SU-DHL-6 (cell line): ENCODE measurements around the gene PPP1R12A.

ENCODE experiments used
- H2AFZ ChIP-seq: fragments of 200-600 bp; sonication (generic); 2 replicates; pipeline ENCODE4 v1.6.1; 2014; ENCODE audit warnings: low read depth, mild to moderate bottlenecking, moderate library complexity, mixed read lengths, antibody characterized with exemption, low read length; ENCODE audit not compliant: severe bottlenecking
- H3F3A ChIP-seq: fragments of 200-600 bp; shearing (Covaris generic); 2 replicates; pipeline ENCODE4 v1.6.0; 2016; ENCODE audit warnings: antibody characterized with exemption, mild to moderate bottlenecking; ENCODE audit not compliant: insufficient read depth
- H3K27ac ChIP-seq: fragments of 200-600 bp; sonication (generic); 2 replicates; pipeline ENCODE4 v1.5.1; 2016; ENCODE audit warnings: low read depth, mild to moderate bottlenecking, low read length, moderate library complexity, mixed read lengths
- H3K27me3 ChIP-seq: fragments of 200-600 bp; sonication (generic), shearing (Covaris generic); 2 replicates; pipeline ENCODE4 v1.6.0; 2014; ENCODE audit warnings: mild to moderate bottlenecking, low read length
- H3K36me3 ChIP-seq: fragments of 200-600 bp; sonication (generic); 2 replicates; pipeline ENCODE4 v1.6.1; 2014; ENCODE audit warnings: mild to moderate bottlenecking, low read length, mixed read lengths
- H3K4me2 ChIP-seq: fragments of 300-600, 200-600 bp; shearing (Covaris generic), sonication (generic); 2 replicates; pipeline ENCODE4 v1.6.0; 2014; ENCODE audit warnings: low read length, low read depth, mild to moderate bottlenecking; ENCODE audit not compliant: poor library complexity, severe bottlenecking
- H3K4me3 ChIP-seq: fragments of 200-600 bp; sonication (generic); 2 replicates; pipeline ENCODE4 v1.5.1; 2014; ENCODE audit warnings: antibody characterized with exemption, low read length, mild to moderate bottlenecking, mixed read lengths; ENCODE audit not compliant: insufficient read depth, poor library complexity, severe bottlenecking
- H3K79me2 ChIP-seq: fragments of 200-600 bp; sonication (generic); 2 replicates; pipeline ENCODE4 v1.6.1; 2014; ENCODE audit warnings: mild to moderate bottlenecking, low read length, moderate library complexity; ENCODE audit not compliant: insufficient read depth
- H3K9ac ChIP-seq: fragments of 200-600 bp; sonication (generic); 2 replicates; pipeline ENCODE4 v1.7.0; 2014; ENCODE audit warnings: mild to moderate bottlenecking, low read length
- H3K9me2 ChIP-seq: fragments of 200-600 bp; sonication (generic); replicated peaks from 2 replicates; pipeline ENCODE4 v1.6.1; 2014; ENCODE audit warnings: low read length; ENCODE audit not compliant: insufficient read depth
- H3K9me3 ChIP-seq: fragments of 200-600 bp; sonication (generic); 2 replicates; pipeline ENCODE4 v1.6.1; 2014; ENCODE audit warnings: low read length, mixed read lengths; ENCODE audit not compliant: insufficient read depth
- H4K20me1 ChIP-seq: fragments of 200-600 bp; sonication (generic); 2 replicates; pipeline ENCODE4 v1.6.1; 2014; ENCODE audit warnings: low read depth, mild to moderate bottlenecking, antibody characterized with exemption, low read length, moderate library complexity, mixed read lengths
- CTCF ChIP-seq: fragments of 200-600 bp; sonication (generic); IDR thresholded peaks from one replicate; pipeline ENCODE4 v1.5.1; 2017; ENCODE audit warnings: antibody characterized with exemption, mild to moderate bottlenecking, low read length, moderate library complexity; ENCODE audit not compliant: insufficient read depth, poor library complexity, severe bottlenecking
- EZH2phosphoT487 ChIP-seq: fragments of 200-600 bp; sonication (generic), shearing (Covaris generic); conservative IDR thresholded peaks from 2 replicates; pipeline ENCODE4 v1.6.1; 2018; ENCODE audit warnings: mild to moderate bottlenecking, antibody characterized with exemption, low read length, moderate library complexity, mixed read lengths

The PPP1R12A gene

GRCh38 chr12:79773896-79774295 lies 161.0 kb downstream of the PPP1R12A start:
- Histone ChIP-seq H3K36me3 (peaks cover 29% of the 10 kb centered on the region), H4K20me1 (no peaks in the 10 kb centered on the region), H3K9ac (no peak overlapping the region), H2AFZ (no peak overlapping the region), H3K9me2 (no peaks in the 10 kb centered on the region), H3K9me3 (no peaks in the 10 kb centered on the region), H3K4me2 (no peak overlapping the region), H3K27ac (no peak overlapping the region), H3K4me3 (no peak overlapping the region), H3K27me3 (no peaks in the 10 kb centered on the region), H3K79me2 (no peaks in the 10 kb centered on the region), H3F3A (no peaks in the 10 kb centered on the region)
- TF ChIP-seq CTCF (no peak), EZH2phosphoT487 (no peak)

GRCh38 chr12:79769860-79770485 lies 164.9 kb downstream of the PPP1R12A start:
- H3K9ac ChIP-seq, result no peak overlapping the region
- H4K20me1 ChIP-seq, result no peaks in the 10 kb centered on the region
- no peaks in the 10 kb centered on the region for H3K27me3 ChIP-seq
- H3F3A ChIP-seq, result no peaks in the 10 kb centered on the region
- TF ChIP-seq EZH2phosphoT487, result no peak
- no peak for TF ChIP-seq CTCF
- H3K79me2 ChIP-seq, result no peaks in the 10 kb centered on the region
- no peaks in the 10 kb centered on the region for H3K9me2 ChIP-seq
- no peak overlapping the region for H3K4me2 ChIP-seq
- no peak overlapping the region for H2AFZ ChIP-seq
- peaks cover 5% of the 10 kb centered on the region; the same call in 1 of the 2 replicates for H3K36me3 ChIP-seq
- H3K27ac ChIP-seq, result no peak overlapping the region
- H3K9me3 ChIP-seq, result no peaks in the 10 kb centered on the region
- H3K4me3 ChIP-seq, result no peak overlapping the region

- Histone ChIP-seq H3K9me3 (no peaks in the 10 kb centered on the region), H3K27me3 (no peaks in the 10 kb centered on the region), H2AFZ (no peak overlapping the region), H3K9ac (no peak overlapping the region), H4K20me1 (no peaks in the 10 kb centered on the region), H3K27ac (no peak overlapping the region), H3F3A (no peaks in the 10 kb centered on the region), H3K36me3 (no peaks in the 10 kb centered on the region), H3K9me2 (no peaks in the 10 kb centered on the region), H3K79me2 (no peaks in the 10 kb centered on the region), H3K4me3 (no peak overlapping the region), H3K4me2 (no peak overlapping the region)
- TF ChIP-seq CTCF (no peak), EZH2phosphoT487 (no peak)
Observed at GRCh38 chr12:79769189-79769859, 165.6 kb downstream of the PPP1R12A start.
